Mucosa of gallbladder (tissue), 1 donor: Measurements from ENCODE around the gene CTNNBL1. TPM values are rescaled to one million over a fixed set of nuclear protein-coding genes. Genes with fewer than 3 reads are reported as not detected.
"Not testable (repeated sequence)": the region's sequence is repeated elsewhere in the genome, so short reads cannot be mapped to it uniquely, and the experiment has no call there.

Experiments used
- DNase-seq: peaks from one replicate; pipeline ENCODE4 v3.0.0-alpha.2; 2020; ENCODE audit warnings: low spot score
- total RNA-seq: library from RNA; stranded (reverse); gene quantifications from one replicate; pipeline ENCODE4 v1.2.1, GENCODE V29; 2021
- donor health status: DM: no; HTN: no; CAD: no.

Gene CTNNBL1
- total RNA-seq, 1 donor from 2014 or later: 44.0 TPM

DNA sequence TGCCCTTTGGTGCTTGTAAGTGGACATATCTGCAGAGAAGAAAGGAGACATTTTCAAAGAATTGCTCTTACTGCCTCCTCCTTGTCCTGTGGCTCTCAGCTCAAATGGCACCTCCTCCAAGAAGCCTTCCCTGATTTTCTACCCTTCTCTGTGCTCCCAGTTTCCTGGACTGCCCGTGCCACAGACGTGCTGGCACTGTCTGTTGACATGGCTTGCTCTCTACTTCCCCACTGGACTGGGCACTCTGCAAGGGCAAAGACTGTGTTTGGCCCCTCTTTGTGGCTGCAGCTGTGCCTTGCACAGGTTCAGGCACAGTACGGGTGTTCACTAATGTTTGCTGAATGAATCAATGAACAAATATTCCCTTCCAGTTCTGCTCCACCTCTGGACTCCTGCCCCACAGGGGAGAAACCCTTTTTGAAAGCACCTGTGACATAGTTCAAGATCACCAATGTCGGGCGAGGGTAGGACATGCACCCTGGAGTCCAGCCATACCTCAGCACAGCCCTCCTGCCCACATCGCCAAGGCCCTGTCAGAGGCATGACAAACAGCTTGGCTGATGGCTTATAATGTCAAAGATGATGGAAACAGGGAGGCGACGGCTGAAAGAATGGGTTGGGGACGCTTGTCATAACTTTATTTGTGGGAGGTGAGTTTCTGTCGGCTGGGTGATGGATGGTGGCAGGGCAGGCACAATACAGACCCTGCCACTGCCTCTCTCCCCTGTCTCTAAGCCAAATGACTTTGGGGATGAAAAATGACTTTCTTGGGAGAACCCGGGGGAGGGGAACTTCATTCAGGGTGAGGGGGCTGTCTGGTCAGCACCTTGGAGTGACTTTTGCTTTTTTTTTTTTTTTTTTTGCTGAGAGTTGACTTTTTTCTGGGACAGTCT is 15.6 kb upstream of the CTNNBL1 start:
- no peak for DNase-seq

DNA sequence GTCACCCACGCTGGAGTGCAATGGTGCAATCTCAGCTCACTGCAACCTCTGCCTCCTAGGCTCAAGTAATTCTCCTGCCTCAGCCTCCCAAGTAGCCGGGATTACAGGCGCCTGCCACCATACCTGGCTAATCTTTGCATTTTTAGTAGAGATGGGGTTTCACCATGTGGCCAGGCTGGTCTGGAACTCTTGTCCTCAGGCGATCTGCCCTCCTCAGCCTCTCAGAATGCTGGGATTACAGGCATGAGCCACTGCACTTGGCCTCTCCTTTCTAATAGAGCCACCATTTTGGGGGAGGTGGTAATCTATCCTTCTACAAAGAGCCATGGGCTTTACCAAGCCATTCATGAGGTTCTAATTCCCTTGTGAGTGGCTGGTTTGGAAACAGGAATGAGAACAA is 14.1 kb upstream of the CTNNBL1 start:
- DNase-seq: not testable (repeated sequence)

DNA sequence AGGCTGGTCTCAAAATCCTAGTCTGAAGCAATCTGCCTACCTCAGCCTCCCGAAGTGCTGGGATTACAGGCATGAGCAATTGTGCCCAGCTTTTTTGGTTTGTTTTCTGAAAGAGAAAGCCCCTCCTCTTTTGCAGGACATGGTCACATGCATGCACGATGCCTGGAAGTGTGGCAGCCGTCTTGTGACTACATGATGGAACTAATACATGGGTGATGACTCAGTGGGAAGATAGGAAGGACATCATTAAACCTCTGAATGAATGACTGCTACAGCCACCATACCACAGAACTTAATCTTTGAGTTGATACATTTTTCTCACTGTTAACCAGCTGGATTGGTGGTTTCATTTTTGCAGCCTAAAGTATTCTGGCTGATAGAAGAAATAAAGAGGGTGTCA is 13.4 kb upstream of the CTNNBL1 start:
- no peak for DNase-seq

DNA sequence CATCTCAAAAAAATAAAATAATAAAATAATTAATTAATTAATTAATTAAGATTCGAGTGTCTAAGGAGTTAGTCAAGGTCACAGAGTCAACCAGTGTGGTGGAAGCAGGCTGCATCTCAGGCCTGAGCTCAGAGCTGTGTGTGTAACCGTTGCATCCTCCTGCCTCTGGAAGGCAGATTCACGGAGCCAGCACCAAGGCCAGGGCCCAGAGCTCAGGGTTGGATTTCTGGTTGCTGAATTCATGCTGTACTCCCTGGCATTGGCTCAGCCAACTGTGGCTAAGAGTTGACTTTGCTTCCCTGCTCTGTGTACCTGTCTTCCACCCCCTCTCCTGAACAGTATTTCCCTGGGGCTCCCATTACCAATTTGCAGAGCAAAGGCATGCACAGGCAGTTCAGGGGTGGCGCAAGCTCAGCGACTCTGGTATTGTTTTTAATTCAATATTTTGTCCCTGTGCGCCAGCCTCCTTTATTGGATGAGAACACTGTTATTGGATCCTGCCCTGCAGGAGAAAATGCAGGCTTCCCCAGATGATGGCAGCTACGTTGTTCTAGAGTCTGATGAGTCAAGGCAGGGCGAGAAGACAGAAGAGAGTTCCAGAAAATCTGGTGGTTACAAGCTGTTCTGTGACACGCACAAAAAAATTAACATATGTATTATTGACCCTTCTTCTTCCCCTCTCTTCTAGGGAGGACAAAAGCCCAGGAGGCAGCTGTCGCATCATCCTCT is 12.3 kb upstream of the CTNNBL1 start:
- DNase-seq: no peak

DNA sequence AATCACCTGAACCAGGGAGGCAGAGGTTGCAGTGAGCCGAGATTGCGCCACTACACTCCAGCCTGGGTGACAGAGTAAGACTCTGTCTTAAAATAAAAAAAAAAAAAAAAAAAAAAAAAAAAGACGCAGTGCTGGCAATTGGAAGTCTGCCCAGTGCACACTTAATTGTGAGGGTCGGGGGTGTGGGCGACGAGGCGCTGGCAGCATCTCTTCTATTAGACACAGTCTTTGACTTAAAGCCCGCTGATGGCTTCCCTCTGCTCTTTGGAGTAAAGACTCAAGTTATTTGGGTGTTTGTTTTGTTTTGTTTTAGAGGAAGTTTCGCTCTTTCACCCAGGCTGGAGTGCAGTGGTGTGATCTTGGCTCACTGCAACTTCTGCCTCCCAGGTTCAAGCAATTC is 10.7 kb upstream of the CTNNBL1 start:
- DNase-seq: not testable (repeated sequence)

DNA sequence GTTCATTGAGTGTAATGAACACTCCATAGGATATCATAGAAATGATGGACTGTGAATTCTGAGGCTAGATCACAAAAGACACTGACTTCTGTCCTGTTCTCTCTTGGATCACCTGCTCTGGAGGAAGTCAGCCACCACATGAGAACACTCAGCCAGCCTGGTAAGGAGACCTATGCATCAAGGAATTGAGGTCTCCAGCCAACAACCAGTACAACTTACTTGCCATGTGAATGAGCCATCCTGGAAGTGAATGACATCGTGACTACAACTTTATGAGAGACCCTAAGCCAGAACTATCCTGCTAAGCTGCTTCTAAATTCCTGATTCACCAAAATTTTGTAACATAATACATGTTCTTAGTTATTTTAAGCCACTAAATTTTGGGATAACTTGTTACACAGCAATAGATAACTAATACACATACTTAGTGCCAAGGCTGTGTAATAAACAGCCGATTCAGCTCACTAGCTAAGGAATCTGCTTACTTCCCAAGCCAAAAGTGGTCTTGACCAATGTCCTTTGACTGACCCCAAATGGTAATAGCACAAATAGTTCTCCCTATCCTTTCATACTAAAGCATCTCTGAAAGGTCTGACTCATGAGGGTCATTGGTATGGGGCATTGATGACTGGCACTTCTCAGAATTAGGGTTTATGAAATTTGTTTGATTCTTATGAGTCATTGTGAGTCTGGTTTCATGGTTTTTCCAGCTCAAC is 6.9 kb upstream of the CTNNBL1 start:
- no peak for DNase-seq

DNA sequence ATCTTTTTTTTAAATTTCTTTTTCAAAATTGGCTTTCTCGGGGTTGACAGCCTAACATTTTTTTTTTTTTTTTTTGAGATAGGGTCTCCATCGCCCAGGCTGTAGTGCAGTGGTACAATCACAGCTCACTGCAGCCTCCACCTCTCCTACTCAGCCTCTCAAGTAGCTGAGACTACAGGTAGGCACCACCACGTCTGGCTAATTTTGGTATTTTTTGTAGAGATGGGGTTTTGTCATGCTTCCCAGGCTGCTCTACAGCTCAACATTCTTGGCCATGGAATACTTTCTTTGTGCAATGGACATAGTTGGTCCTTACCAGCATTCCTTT is 6.4 kb upstream of the CTNNBL1 start:
- no peak for DNase-seq

DNA sequence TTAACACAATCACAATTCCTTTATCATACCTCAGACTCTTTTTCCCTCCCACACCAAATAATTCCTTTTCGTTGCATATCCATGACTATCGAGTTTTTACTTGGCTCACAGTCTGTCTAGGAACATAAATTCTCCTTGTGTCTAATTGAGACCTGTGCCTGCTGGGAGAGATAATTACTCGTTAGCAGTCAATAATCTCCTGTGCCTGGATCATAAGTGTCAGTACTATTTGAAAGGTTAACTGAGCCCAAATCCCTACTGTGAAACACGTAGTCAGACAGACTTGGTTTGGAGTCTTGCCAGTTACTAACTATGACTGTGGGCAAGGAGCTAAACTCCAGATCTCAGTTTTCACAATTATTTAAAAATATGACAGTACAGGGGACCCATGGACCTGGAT is 5.7 kb upstream of the CTNNBL1 start:
- no peak for DNase-seq

DNA sequence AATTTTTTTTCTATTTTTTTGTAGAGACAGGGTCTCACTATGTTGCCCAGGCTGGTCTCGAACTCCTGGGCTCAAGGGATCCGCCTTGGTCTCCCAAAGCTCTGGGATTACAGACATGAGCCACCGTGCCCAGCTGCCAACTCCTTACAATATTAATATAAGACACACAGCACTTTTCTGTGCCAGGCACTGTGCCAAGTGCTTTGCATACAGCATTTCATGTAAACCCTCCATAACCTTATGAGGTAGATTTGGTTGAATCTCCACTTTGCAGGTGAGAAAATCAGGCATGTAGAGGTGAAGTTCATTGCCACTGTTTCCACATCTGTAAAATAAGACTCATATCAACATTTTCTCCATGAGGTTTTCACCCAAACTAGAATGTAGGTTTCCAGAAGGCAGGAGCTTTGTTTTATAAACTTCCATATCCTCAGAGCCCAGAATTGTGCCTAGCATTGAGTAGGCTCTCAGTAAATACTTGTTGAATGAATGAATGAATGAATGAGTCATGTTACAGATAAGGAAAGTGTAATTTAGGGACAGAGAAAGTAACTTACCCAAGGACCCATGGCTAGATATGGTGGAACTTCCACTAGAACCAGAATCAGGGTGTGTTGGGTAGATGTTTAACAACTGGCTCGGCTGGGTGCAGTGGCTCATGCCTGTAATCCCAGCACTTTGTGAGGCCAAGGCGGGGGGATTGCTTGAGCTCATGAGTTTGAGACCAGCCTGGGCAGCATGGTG is 3.0 kb upstream of the CTNNBL1 start:
- no peak for DNase-seq

DNA sequence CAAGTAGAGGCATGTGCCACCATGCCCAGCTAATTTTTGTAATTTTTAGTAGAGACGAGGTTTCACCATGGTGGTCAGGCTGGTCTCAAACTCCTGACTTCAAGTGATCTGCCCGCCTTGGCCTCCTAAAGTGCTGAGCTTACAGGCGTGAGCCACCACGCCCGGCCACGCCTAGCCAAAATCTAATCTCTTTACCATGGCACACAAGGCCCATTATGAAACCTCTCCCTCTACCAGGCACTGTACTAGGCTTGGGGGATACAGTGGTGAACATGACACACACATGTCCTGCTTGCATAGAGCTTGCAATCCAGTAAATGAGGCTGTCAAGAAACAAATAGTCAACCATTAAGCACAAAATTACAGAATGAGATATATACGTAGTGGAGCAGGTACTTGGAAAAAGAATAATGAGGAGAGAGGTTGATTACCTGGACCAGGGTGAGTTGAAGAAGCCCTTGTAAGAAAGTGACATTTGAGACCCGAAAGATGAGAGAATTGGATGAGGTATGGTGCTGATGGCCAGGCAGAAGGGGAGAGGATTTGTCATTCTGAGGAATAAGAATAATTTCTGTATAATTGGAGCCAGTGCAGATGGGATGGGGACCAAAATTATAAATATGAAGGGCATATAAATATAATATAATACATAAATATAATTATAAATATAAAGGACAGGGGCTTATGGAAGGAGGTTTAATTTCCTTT is 1.2 kb upstream of the CTNNBL1 start:
- no peak for DNase-seq

DNA sequence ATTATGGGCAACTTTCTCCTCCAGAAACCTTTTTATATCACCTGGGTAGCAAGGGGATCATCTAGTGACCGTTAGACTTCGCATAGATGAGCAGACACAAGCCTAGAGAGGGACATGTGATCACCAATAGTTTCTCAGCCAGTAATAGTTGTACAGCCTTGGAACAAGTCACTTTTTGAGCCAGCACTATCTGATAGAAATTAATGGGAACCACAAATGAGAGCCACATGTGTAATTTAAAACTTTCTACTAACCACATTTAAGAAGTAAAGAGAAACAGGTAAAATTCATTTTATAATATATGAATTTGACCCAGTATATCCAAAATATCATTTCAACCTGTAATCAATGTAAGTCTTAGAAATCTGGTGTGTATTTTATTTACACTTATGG is 592 bp upstream of the CTNNBL1 start:
- DNase-seq: no peak

DNA sequence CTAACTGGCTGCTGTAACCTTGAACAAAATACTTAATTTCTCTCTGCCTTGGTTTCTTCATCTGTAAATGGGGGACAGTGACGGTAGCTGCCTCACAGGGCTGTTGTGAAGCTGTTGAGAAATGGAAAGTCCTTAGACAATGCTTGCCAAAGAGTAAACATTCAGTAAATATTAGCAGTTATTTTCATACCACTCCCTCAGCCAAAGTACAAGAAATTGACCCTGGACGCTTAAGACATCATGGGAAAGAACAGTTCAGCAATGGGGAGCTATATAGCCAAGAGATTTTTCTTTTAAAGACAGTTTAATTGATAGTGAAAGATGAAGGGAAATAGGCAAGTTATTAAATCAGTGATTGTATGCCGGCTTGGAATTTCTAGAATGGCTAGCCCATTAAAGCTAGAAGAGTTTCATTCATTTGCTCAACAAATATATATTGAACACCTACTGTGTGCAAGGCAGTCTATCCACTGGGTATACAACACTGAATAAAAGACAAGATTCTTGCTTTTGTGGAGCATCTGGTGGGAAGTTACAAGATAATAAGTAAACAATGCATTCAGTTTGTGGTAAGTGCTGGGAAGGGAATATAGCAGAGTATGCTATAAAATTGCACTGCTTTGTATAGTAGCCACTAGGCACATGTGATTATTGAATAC is 2.0 kb downstream of the CTNNBL1 start:
- DNase-seq: no peak

DNA sequence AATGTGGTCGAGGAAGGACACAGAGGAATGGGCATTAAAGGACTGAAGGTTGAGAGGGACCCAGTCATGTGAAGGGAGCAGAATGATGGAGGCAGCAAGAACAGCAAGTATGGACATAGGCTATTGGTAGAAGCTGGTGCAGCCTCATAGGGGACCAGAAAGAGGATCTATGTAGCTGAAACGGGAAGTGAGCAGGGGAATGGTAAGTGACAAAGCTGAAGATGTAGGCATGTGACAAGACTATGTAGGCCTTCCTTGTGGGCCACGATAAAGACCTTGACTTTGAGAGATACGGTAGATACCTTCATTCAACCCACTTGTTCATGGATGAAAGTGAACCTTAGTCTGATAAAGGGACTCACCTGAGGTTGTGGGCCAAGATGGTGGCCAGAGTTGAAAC is 3.5 kb downstream of the CTNNBL1 start:
- DNase-seq: no peak

DNA sequence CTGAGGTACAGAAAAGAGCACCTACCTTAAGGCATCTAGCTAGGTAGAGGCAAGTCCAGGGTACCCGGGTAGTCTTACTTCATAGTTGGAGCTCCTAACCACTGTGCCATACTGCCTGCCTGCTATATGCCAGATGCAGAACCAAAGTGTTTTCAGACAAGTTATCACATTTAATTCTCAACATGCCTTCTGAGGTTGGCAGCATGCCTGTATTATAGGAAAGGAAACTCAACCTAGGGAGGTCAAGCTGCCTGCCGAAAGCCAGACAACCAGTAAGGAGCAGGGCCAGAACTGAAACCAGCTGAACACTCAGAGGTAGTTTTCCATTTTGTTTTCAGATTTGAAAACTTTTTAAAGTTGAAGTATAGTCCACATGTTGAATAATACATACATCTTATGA is 5.4 kb downstream of the CTNNBL1 start:
- no peak for DNase-seq

DNA sequence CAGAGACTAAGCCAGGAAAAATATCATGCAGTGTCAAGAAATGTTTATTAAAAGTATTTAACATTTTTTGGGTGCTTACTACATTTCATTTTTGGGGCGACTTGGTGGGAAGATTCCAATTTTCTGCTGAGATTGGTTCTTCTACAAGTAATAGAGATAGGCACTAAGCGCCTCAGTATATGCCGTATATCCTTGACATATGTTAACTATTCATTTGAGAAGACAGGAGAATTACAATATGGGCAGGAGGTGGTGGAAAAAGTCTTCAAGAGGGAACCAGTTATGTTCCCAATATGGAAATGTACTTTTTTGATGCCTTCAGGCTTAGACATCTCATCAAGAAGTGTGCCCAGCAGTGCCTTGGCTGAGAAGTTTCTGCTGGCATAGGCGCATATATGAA is 6.5 kb downstream of the CTNNBL1 start:
- DNase-seq: no peak

DNA sequence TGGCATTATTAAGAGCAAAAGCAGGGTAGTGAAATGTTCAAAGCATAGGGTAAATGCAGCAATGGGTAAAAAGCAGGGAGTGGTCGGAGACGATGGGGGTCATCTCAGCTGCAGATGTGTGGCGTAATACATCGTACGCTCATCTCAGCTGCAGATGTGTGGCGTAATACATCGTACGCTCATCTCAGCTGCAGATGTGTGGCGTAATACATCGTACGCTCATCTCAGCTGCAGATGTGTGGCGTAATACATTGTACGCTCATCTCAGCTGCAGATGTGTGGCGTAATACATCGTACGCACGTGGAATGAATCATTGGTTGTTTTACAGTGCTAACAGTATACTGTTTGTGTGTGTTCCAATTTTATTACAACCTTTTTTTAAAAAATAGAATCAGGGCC is 7.8 kb downstream of the CTNNBL1 start:
- DNase-seq: not testable (repeated sequence)

DNA sequence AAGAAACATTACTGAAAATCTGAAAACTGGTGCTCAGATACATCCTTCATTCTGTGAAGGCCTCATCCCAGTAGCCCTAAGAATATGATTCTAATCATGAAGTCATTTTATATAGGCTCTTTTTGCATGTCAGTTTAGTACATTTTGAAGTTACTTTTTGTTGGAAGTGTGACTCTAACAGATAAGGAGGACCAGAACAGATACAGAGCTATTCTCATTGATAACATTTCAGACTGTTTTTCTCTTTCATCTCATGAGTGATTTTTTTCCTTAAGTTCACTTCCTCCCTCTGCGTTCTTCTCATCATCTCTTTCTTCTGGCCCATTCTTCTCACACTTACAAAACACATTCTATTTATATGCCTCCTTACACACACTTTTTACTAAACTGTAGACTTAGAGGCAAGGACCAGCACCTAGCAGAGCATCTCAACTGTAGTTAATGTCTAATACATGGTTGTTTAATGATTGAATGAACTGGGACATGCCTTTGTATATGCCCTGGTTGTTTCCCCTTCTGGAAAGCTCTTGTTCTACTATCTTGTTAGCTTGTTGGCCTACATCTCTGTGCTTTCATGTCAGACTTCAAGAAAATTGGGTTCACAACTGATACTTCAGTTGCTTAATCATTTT is 8.7 kb downstream of the CTNNBL1 start:
- no peak for DNase-seq

DNA sequence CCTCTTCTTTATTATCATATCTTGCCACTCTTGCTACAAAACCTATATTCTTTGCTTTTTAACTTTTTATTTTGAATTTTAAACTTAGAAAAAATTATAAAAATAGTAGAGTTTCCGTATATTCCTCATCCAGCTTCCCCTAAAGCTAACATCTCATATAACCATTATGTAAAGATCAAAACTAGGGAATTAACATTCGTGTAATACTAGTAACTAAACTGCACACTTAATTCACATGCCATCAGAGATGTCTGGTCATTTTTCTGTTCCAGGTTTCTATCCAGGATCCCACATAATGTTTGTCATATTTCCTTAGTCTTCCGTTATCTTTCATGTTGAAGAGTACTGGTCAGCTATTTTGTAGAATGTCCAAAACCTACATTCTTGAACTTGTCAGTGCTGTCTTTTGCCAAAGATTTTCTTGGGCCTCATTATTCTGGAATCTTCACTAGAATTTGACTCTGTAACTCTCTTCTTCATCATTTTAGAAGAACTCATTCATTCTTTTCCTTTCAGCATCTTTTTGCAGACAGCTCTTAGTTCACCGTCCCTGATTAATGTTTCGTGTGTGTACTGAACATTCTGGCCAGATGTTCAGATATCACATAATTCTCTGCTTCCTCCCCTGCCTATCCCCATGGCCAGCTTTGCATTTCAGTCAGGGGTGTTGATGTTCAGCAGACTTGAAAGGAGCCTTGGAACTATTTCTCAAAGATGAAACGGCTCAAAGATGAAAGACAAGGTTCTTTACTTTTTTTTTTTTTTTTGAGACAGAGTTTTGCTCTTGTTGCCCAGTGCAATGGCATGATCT is 9.4 kb downstream of the CTNNBL1 start:
- DNase-seq: no peak

DNA sequence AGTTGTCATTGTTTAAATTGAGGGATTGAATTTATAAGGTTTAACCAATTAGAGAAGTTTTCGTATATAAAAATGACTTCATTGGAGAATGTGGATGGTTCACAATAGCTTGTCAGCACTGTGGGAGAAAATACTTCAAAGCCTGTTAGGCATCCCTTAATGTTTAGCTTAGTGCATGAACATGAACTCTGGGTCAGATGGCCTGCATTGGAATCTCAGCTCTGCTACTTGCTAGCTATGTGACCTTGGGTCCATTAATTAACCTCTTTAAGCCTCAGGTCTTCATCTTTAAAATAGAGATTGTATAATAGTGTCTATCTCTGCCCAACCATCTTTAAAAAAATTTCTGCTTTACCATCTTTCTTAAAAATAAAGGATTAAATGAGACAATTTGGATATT is 11.1 kb downstream of the CTNNBL1 start:
- no peak for DNase-seq
